ENCODE measurements around the gene DGKD. TPM values are rescaled to one million over a fixed set of nuclear protein-coding genes. Genes with fewer than 3 reads are reported as not detected.

The DGKD gene
- total RNA-seq, 1 donor from 2014 or later = 188 TPM

DNA sequence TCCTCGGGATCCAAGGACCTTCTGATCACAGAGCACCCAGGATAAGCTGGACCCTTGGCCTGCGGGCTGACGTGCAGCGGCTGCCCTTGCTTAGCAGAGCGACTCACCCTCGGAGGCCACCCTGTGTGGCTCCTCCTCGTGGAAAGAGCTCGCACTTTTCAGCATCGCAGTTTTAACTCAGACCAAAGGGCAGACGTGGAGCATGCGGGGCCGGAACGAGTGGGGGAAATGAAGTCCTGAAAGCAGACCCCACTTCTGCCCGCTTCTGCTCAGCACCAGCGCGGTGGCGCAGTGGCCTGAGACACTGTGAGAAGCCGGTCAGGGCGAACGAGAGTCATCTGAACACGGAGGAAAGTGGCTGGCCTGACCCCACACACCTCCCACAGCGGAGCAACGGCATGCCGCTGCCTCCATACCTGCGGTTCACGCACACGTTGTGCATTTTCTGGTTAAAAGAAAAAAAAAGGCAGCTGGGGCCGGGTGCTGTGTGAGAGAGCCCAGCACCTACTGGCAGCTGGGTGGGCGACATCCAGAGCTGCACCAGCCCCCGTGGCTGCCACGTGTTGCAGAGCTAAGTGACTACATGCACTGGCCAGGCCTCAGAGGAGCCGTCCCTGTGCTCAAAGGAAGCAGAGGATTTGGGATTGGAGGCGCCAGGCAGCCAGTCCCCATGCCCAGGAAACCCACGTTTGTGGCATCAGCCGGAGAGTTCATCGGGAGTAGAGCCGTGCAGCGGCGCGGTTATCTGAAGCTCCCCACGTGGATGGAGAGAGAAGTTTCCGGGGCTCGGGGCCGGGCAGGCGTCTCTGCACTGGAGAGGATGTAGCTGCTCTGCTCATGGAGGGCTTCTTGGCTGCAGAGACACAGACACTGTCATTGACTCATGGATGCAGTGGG, 122.6 kb downstream of the DGKD start:
- Mint-ChIP-seq H3K36me3 (ENCODE audit: low read depth) (peaks cover 57% of the 10 kb centered on the region), H3K9me3 (no peaks in the 10 kb centered on the region), H3K27ac (no peak overlapping the region), H3K4me3 (no peak overlapping the region), H3K27me3 (no peaks in the 10 kb centered on the region), H3K4me1 (no peaks in the 10 kb centered on the region)
- POLR2A ChIA-PET = no interaction called here
- CTCF ChIA-PET = no interaction called here
- intact Hi-C loops (cut with micrococcal nuclease) = no loop called here
- DNase-seq (no peak), ATAC-seq (ENCODE audit: low read depth) (no peak)
- TF ChIP-seq, protein P1, sequence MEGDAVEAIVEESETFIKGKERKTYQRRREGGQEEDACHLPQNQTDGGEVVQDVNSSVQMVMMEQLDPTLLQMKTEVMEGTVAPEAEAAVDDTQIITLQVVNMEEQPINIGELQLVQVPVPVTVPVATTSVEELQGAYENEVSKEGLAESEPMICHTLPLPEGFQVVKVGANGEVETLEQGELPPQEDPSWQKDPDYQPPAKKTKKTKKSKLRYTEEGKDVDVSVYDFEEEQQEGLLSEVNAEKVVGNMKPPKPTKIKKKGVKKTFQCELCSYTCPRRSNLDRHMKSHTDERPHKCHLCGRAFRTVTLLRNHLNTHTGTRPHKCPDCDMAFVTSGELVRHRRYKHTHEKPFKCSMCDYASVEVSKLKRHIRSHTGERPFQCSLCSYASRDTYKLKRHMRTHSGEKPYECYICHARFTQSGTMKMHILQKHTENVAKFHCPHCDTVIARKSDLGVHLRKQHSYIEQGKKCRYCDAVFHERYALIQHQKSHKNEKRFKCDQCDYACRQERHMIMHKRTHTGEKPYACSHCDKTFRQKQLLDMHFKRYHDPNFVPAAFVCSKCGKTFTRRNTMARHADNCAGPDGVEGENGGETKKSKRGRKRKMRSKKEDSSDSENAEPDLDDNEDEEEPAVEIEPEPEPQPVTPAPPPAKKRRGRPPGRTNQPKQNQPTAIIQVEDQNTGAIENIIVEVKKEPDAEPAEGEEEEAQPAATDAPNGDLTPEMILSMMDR (IDR thresholded peaks at IDR 0.05) = no peak

DNA sequence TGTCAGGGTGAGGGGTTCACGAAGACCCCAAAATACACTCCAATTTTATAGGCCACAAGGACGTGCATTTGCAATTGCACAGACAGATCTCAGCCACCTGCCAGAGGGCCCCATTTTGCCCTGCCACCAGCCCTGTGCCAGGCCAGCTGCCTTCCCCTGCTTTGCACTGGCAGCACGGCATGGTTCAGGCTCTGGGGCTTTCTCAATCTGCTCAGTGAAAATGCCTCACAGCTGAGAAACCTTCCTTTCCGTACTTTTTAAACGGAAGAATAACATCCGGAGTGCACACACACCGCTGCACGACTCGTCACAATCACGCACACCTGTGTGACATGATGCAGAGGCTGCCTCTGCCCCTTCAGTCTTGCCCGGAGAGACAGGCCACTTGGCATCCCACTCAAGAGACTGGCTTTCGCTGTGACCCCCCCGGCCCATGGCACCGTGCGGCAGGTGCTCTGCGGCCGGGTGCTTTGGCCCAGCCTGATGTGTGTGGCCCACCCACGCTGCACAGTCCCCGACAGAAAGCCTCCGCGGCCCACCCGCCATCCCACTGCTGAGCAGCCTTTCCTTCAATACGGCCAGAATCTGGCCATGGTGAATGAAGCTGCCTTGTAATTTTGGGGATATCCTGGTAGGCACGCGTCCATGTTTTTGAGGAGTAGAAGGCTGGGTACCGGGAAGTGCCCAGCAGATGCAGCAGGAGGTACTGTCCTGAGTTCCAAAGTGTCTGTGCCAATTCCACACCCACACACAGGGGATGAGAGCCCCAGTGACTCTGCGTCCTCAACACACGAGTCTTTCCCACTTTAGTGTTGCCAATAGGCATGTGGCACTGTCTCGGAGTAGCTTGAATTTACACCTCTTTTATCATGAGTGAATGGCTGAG, 123.5 kb downstream of the DGKD start:
- TF ChIP-seq, protein P1 (IDR thresholded peaks at IDR 0.05) = no peak
- H3K27ac Mint-ChIP-seq = no peak overlapping the region
- no peaks in the 10 kb centered on the region for H3K27me3 Mint-ChIP-seq
- peaks cover under 1% of the 10 kb centered on the region for H3K4me1 Mint-ChIP-seq
- DNase-seq (no peak), ATAC-seq (ENCODE audit: low read depth) (no peak)
- H3K9me3 Mint-ChIP-seq = no peaks in the 10 kb centered on the region
- CTCF ChIA-PET = no interaction called here
- intact Hi-C loops (cut with micrococcal nuclease) = no loop called here
- H3K36me3 Mint-ChIP-seq (ENCODE audit: low read depth) = peaks cover 56% of the 10 kb centered on the region
- no peak overlapping the region for H3K4me3 Mint-ChIP-seq
- POLR2A ChIA-PET = no interaction called here

DNA sequence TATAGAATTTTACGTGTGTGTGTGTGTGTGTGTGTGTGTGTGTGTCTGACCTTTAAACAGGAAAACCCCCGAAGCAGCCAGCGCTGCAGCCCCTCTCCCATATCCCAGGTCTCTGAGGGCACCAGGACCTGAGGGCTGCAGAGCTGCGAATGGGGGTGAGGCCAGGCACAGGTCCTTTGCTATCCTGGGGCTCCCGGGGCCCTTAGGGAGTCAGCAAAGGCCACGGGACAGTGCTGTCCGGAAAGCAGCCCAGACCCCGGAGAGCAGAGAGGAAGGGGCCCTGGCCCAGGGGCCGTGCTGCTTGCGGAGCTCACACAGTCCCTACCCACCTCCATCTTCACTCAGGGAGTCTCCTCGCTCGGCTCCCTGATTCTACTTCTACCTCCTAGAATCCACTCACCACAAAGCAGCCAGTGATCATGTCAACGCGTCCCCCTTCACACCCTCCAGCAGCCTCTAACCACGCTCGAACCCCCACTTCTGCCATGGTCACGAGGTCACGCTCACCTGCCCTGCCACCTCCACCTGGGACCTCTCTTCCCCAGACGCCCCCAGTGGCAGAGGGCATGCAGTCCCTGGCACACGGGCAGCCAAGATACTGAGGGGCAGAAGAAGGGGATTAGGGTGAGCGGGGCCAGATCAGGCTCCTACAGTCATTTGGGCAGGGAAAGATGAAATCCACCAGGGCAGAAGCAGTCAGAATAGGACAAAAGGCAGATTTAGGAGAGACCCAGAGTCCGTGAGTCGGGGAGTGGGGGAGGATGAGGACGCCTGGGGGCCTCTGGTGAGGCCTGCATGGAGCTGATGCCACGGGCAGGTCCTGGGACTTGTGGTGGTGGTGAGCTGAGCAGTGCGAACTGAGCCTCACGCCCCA, 125.6 kb downstream of the DGKD start:
- Mint-ChIP-seq H3K4me3 (no peak overlapping the region), H3K4me1 (peaks cover 3% of the 10 kb centered on the region), H3K27ac (peak overlapping the region; percentile 30), H3K27me3 (no peaks in the 10 kb centered on the region), H3K36me3 (ENCODE audit: low read depth) (peaks cover 55% of the 10 kb centered on the region), H3K9me3 (no peaks in the 10 kb centered on the region)
- CTCF ChIA-PET = no interaction called here
- POLR2A ChIA-PET = interaction anchor here (0.6 kb wide), 1 partner anchor 50 kb away, joined by 4 read pairs; no protein-coding TSS in a partner anchor
- TF ChIP-seq, protein P1 (IDR thresholded peaks at IDR 0.05) = no peak
- ATAC-seq (ENCODE audit: low read depth) (no peak), DNase-seq (no peak)
- intact Hi-C loops (cut with micrococcal nuclease) = no loop called here

DNA sequence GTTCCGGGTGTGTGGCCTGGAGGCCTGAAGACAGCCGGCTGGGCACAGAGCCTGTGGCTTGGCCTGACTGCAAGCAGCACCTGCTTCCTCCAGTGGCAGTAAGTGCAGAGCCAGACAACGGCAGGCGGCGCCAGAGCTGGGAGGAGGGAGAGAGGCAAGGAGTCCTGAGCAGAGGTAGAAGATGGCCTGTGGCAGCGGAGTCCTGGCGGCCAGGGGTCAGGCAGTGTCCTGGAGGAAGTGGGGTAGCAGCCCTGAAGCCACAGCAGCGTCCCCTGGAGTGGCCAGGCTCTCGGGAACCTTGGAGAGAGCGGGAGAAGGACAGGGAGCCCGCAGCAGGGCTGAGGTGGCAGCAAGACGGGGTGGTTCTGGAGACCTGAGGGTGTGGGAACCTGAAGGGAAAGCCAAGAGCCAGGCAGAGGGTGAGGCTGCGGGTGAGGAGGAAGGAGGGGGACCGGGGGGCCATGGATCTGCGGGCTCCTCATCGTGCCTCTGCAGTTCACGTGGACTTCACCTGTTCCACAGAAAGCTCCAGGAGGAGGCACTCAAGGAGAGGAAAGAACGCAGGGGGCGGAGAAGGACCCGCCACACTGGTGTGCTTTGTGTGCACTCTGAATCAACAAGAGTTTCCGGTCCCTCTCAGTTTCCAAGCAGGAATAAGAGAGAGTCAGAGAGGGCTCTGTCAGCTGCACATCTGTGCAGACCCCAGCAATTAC, 126.4 kb downstream of the DGKD start:
- H3K27ac Mint-ChIP-seq = no peak overlapping the region

More for the DNA sequence above, 126.4 kb downstream of the DGKD start:
- H3K9me3 Mint-ChIP-seq = no peaks in the 10 kb centered on the region
- no peak for DNase-seq
- ChIA-PET POLR2A (interaction anchor here (0.6 kb wide), 1 partner anchor 49 kb away, joined by 4 read pairs; no protein-coding TSS in a partner anchor), CTCF (no interaction called here)
- no peak for ATAC-seq (ENCODE audit: low read depth)
- H3K27me3 Mint-ChIP-seq = no peaks in the 10 kb centered on the region
- intact Hi-C loops (cut with micrococcal nuclease) = no loop called here
- H3K36me3 Mint-ChIP-seq (ENCODE audit: low read depth) = peaks cover 59% of the 10 kb centered on the region
- H3K4me1 Mint-ChIP-seq = peaks cover 3% of the 10 kb centered on the region
- TF ChIP-seq, protein P1 (IDR thresholded peaks at IDR 0.05) = no peak
- no peak overlapping the region for H3K4me3 Mint-ChIP-seq
